ENCODE results near the gene ZBTB42.

- TF ChIP-seq, protein P1, sequence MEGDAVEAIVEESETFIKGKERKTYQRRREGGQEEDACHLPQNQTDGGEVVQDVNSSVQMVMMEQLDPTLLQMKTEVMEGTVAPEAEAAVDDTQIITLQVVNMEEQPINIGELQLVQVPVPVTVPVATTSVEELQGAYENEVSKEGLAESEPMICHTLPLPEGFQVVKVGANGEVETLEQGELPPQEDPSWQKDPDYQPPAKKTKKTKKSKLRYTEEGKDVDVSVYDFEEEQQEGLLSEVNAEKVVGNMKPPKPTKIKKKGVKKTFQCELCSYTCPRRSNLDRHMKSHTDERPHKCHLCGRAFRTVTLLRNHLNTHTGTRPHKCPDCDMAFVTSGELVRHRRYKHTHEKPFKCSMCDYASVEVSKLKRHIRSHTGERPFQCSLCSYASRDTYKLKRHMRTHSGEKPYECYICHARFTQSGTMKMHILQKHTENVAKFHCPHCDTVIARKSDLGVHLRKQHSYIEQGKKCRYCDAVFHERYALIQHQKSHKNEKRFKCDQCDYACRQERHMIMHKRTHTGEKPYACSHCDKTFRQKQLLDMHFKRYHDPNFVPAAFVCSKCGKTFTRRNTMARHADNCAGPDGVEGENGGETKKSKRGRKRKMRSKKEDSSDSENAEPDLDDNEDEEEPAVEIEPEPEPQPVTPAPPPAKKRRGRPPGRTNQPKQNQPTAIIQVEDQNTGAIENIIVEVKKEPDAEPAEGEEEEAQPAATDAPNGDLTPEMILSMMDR (IDR thresholded peaks at IDR 0.05), result no peak
- no peak for TF ChIP-seq POLR2AphosphoS5 (IDR thresholded peaks at IDR 0.05)
- TF ChIP-seq POLR2A (IDR thresholded peaks at IDR 0.05), result no peak
Observed at GRCh38 chr14:104774453-104775072, 26.3 kb upstream of the ZBTB42 start.
